HG03135 (cell line): ENCODE results near the gene CAMK1D.
A peak's percentile ranks its signal among the peaks of the same experiment; 100 is the strongest.

Experiments
- ATAC-seq: cut with Tn5 transposase; IDR thresholded peaks from one replicate; pipeline ENCODE4 v1.9.1; 2021; ENCODE audit warnings: mild to moderate bottlenecking, moderate library complexity; ENCODE audit not compliant: unreplicated experiment

CAMK1D gene

GRCh38 chr10:12639996-12640944, 290.9 kb downstream of the CAMK1D start:
- ATAC-seq, result no peak

- no peak for ATAC-seq
Observed at GRCh38 chr10:12642036-12642435, 292.7 kb downstream of the CAMK1D start.

- no peak for ATAC-seq
Observed at GRCh38 chr10:12643279-12643678, 293.9 kb downstream of the CAMK1D start.

- peak; percentile 62 for ATAC-seq
Observed at GRCh38 chr10:12644380-12645144, 295.2 kb downstream of the CAMK1D start.

GRCh38 chr10:12645449-12645848, 296.1 kb downstream of the CAMK1D start:
- no peak for ATAC-seq

GRCh38 chr10:12649012-12649584, 299.8 kb downstream of the CAMK1D start:
- no peak for ATAC-seq

GRCh38 chr10:12650122-12650521, 300.8 kb downstream of the CAMK1D start:
- ATAC-seq, result no peak

- ATAC-seq, result no peak
Observed at GRCh38 chr10:12650538-12651298, 301.4 kb downstream of the CAMK1D start.

GRCh38 chr10:12655940-12656339, 306.6 kb downstream of the CAMK1D start:
- no peak for ATAC-seq

- ATAC-seq, result no peak
Observed at GRCh38 chr10:12656518-12657142, 307.3 kb downstream of the CAMK1D start.

GRCh38 chr10:12657489-12657888, 308.1 kb downstream of the CAMK1D start:
- no peak for ATAC-seq

- ATAC-seq, result no peak
Observed at GRCh38 chr10:12658526-12658925, 309.2 kb downstream of the CAMK1D start.

- no peak for ATAC-seq
Observed at GRCh38 chr10:12659706-12660105, 310.4 kb downstream of the CAMK1D start.

- no peak for ATAC-seq
Observed at GRCh38 chr10:12660812-12661211, 311.5 kb downstream of the CAMK1D start.

- no peak for ATAC-seq
Observed at GRCh38 chr10:12661671-12662070, 312.3 kb downstream of the CAMK1D start.

GRCh38 chr10:12663863-12664262, 314.5 kb downstream of the CAMK1D start:
- ATAC-seq, result no peak

GRCh38 chr10:12665501-12665900, 316.2 kb downstream of the CAMK1D start:
- ATAC-seq, result no peak

- no peak for ATAC-seq
Observed at GRCh38 chr10:12667052-12667451, 317.7 kb downstream of the CAMK1D start.

GRCh38 chr10:12668634-12669033, 319.3 kb downstream of the CAMK1D start:
- no peak for ATAC-seq

- ATAC-seq, result no peak
Observed at GRCh38 chr10:12670004-12670403, 320.7 kb downstream of the CAMK1D start.
